HL-60/S4 treated with retinoic acid at 250 ng/mL for 4 days and 3 days (cell line): Measurements from ENCODE around the gene CAPN13.

ENCODE experiments used
- in situ Hi-C: fragments of 300-500 bp; cut with MboI; formaldehyde crosslinking; loops from 2 replicates; pipeline ENCODE4 v1.7.0; 2022; ENCODE audit warnings: low sequenced_read_pairs

CAPN13 gene

GRCh38 chr2:30789670-30790210, 17.5 kb downstream of the CAPN13 start:
- in situ Hi-C loops: no loop called here

GRCh38 chr2:30786923-30787685, 20.1 kb downstream of the CAPN13 start:
- in situ Hi-C loops: no loop called here

- in situ Hi-C loops: no loop called here
These were observed 22.6 kb downstream of the CAPN13 start for GRCh38 chr2:30784682-30785081.

- in situ Hi-C loops: no loop called here
These were observed 25.2 kb downstream of the CAPN13 start for GRCh38 chr2:30781961-30782533.

GRCh38 chr2:30781451-30781850, 25.8 kb downstream of the CAPN13 start:
- in situ Hi-C loops: no loop called here

GRCh38 chr2:30780776-30781330, 26.4 kb downstream of the CAPN13 start:
- in situ Hi-C loops: no loop called here

- in situ Hi-C loops: no loop called here
These were observed 28.6 kb downstream of the CAPN13 start for GRCh38 chr2:30778611-30779010.

GRCh38 chr2:30777661-30778505, 29.4 kb downstream of the CAPN13 start:
- in situ Hi-C loops: no loop called here

GRCh38 chr2:30776831-30777635, 30.2 kb downstream of the CAPN13 start:
- in situ Hi-C loops: no loop called here

GRCh38 chr2:30775833-30776232, 31.4 kb downstream of the CAPN13 start:
- in situ Hi-C loops: no loop called here

- in situ Hi-C loops: no loop called here
These were observed 35.1 kb downstream of the CAPN13 start for GRCh38 chr2:30772021-30772705.

GRCh38 chr2:30770816-30771576, 36.2 kb downstream of the CAPN13 start:
- in situ Hi-C loops: no loop called here

GRCh38 chr2:30769891-30770462, 37.3 kb downstream of the CAPN13 start:
- in situ Hi-C loops: no loop called here

- in situ Hi-C loops: no loop called here
These were observed 37.8 kb downstream of the CAPN13 start for GRCh38 chr2:30769481-30769780.

- in situ Hi-C loops: no loop called here
These were observed 38.4 kb downstream of the CAPN13 start for GRCh38 chr2:30768708-30769480.

- in situ Hi-C loops: no loop called here
These were observed 39.1 kb downstream of the CAPN13 start for GRCh38 chr2:30768036-30768686.

- in situ Hi-C loops: no loop called here
These were observed 40.6 kb downstream of the CAPN13 start for GRCh38 chr2:30766666-30767065.
